Endothelial cell of umbilical vein (primary cell): ENCODE results near the gene TTLL9. TPM values are rescaled to one million over a fixed set of nuclear protein-coding genes. Genes with fewer than 3 reads are reported as not detected.

Source experiments
- BruUV-seq: library from RNA; stranded (reverse); fragments of 400-500 nt; replicated peaks from 2 replicates; lab custom pipeline; 2021; lab: Mats Ljungman, UMichigan
- CTCF ChIA-PET: fragments of 300-600, 350-600 bp; sonication (Branson Sonifier 250); formaldehyde crosslinking; loops from one replicate; lab custom pipeline; 2021; ENCODE audit warnings: antibody characterized with exemption, inconsistent platforms; lab: Charles Lee
- POLR2A ChIA-PET: fragments of 300-600, 350-600 bp; sonication (Branson Sonifier 250); formaldehyde crosslinking; loops from one replicate; lab custom pipeline; 2021; ENCODE audit warnings: antibody characterized with exemption, inconsistent platforms; lab: Charles Lee
- DNase-seq: peaks from one replicate; pipeline ENCODE4 v3.0.0-alpha.2; 2011; ENCODE audit warnings: low read depth, low spot score
- FAIRE-seq: peaks from 2 replicates; lab custom pipeline; 2011; peaks lifted over from hg19 to GRCh38; lab: Jason Lieb, UNC
- H2AFZ ChIP-seq: 2 replicates; pipeline ENCODE4 v1.6.0; 2012; ENCODE audit warnings: low read depth, low read length, control low read depth, inconsistent platforms
- H3K27ac ChIP-seq: 2 replicates; pipeline ENCODE4 v1.5.1; 2011; ENCODE audit warnings: low read depth, mild to moderate bottlenecking, control low read depth, low read length, moderate library complexity; ENCODE audit not compliant: insufficient read depth
- H3K27me3 ChIP-seq, 2 experiments: 2 replicates each; pipeline versions ENCODE4 v1.6.0 to v1.6.1; 2011; ENCODE audit warnings: low read length in 2 of 2, mixed read lengths in 1 of 2; ENCODE audit not compliant: control insufficient read depth in 2 of 2, insufficient read depth in 2 of 2
- H3K36me3 ChIP-seq, 2 experiments: 2 replicates in 1 of 2; 3 replicates in 1 of 2; pipeline ENCODE4 v1.5.1; 2011; ENCODE audit warnings: low read length in 2 of 2, mild to moderate bottlenecking in 1 of 2, moderate library complexity in 1 of 2; ENCODE audit not compliant: control insufficient read depth in 2 of 2, insufficient read depth in 2 of 2; ENCODE audit errors: extremely low read depth in 1 of 2
- H3K4me1 ChIP-seq: 3 replicates; pipeline ENCODE4 v1.5.1; 2011; ENCODE audit warnings: mild to moderate bottlenecking, low read length; ENCODE audit not compliant: control insufficient read depth, insufficient read depth; ENCODE audit errors: extremely low read depth
- H3K4me2 ChIP-seq: 2 replicates; pipeline ENCODE4 v1.6.1; 2011; ENCODE audit warnings: low read length, control low read depth, mixed read lengths; ENCODE audit not compliant: insufficient read depth
- H3K4me3 ChIP-seq, 3 experiments: fragments of 200-600 bp in 1 of 3; sonication (generic), shearing (Covaris generic) in 1 of 3; replicated peaks in 1 of 3; 2 replicates each; pipeline ENCODE4 v1.5.1; 2011 to 2016; ENCODE audit warnings: control low read depth in 3 of 3, low read length in 3 of 3, mild to moderate bottlenecking in 2 of 3, inconsistent platforms in 1 of 3, low read depth in 1 of 3, moderate library complexity in 1 of 3; ENCODE audit not compliant: insufficient read depth in 1 of 3
- H3K79me2 ChIP-seq: 2 replicates; pipeline ENCODE4 v1.6.0; 2012; ENCODE audit warnings: low read length, inconsistent platforms; ENCODE audit not compliant: control insufficient read depth, insufficient read depth
- H3K9ac ChIP-seq: replicated peaks from 2 replicates; pipeline ENCODE3; 2011; ENCODE audit warnings: low read length, control low read depth; ENCODE audit not compliant: insufficient read depth; ENCODE audit errors: extremely low read depth
- H3K9me1 ChIP-seq: replicated peaks from 3 replicates; pipeline ENCODE4 v1.6.0; 2011; ENCODE audit warnings: mild to moderate bottlenecking, low read length; ENCODE audit not compliant: control insufficient read depth, insufficient read depth; ENCODE audit errors: extremely low read depth
- H3K9me3 ChIP-seq: replicated peaks from 2 replicates; pipeline ENCODE4 v1.5.1; 2012; ENCODE audit warnings: low read length, inconsistent platforms; ENCODE audit not compliant: control insufficient read depth, insufficient read depth
- H4K20me1 ChIP-seq: replicated peaks from 2 replicates; pipeline ENCODE3; 2011; ENCODE audit warnings: mild to moderate bottlenecking, low read length; ENCODE audit not compliant: control insufficient read depth, insufficient read depth; ENCODE audit errors: extremely low read depth
- CTCF ChIP-seq, 2 donors: IDR thresholded peaks; 1 replicate in 1 of 2; 2 replicates in 1 of 2; pipeline ENCODE4 v1.5.1; 2011; ENCODE audit warnings: low read length in 2 of 2, mild to moderate bottlenecking in 2 of 2, moderate library complexity in 2 of 2, control low read depth in 1 of 2, inconsistent platforms in 1 of 2, low read depth in 1 of 2; ENCODE audit not compliant: insufficient read depth in 1 of 2; ENCODE audit errors: extremely low read depth in 1 of 2
- EZH2 ChIP-seq: IDR thresholded peaks from 2 replicates; pipeline ENCODE4 v1.6.1; 2012; ENCODE audit warnings: borderline replicate concordance, low read depth, mild to moderate bottlenecking, moderate library complexity, low read length, inconsistent platforms; ENCODE audit not compliant: severe bottlenecking
- FOS ChIP-seq: IDR thresholded peaks from 2 replicates; pipeline ENCODE4 v1.6.1; 2011; ENCODE audit warnings: mild to moderate bottlenecking, low read length, moderate library complexity, borderline replicate concordance; ENCODE audit not compliant: insufficient read depth
- GATA2 ChIP-seq: IDR thresholded peaks from 2 replicates; pipeline ENCODE4 v1.7.0; 2011; ENCODE audit warnings: low read depth, mild to moderate bottlenecking, moderate library complexity, mixed read lengths, low read length; ENCODE audit not compliant: insufficient read length, insufficient read depth
- JUN ChIP-seq: IDR thresholded peaks from 2 replicates; pipeline ENCODE4 v1.6.1; 2011; ENCODE audit warnings: borderline replicate concordance, low read depth; ENCODE audit not compliant: insufficient read length, insufficient read depth
- MAX ChIP-seq: IDR thresholded peaks from 2 replicates; pipeline ENCODE4 v1.6.1; 2011; ENCODE audit not compliant: insufficient read depth, insufficient read length
- MYC ChIP-seq: IDR thresholded peaks from one replicate; pipeline ENCODE4 v1.6.1; 2011; ENCODE audit warnings: mild to moderate bottlenecking, low read depth, low read length
- POLR2A ChIP-seq: IDR thresholded peaks from 2 replicates; pipeline ENCODE4 v1.6.1; 2012; ENCODE audit warnings: low read depth, mild to moderate bottlenecking, control low read depth, low read length
- POLR2AphosphoS5 ChIP-seq: IDR thresholded peaks from 2 replicates; pipeline ENCODE4 v1.6.1; 2012; ENCODE audit warnings: low read depth, mild to moderate bottlenecking, control low read depth, low read length, moderate library complexity; ENCODE audit not compliant: insufficient read depth
- dilution Hi-C: fragments of 300-500 bp; cut with MboI; formaldehyde crosslinking; loops from one replicate; pipeline ENCODE4 v1.15.0; 2019; ENCODE audit warnings: low sequenced_read_pairs; ENCODE audit not compliant: extremely low pct_ligation_motif_present
- intact Hi-C: fragments of 100-400 bp; cut with micrococcal nuclease; formaldehyde crosslinking; loops from one replicate; pipeline ENCODE4 v1.10.0; 2022
- polyA plus RNA-seq, 4 experiments: library from polyadenylated mRNA; depleted of rRNA in 3 of 4; stranded (reverse) in 3 of 4; unstranded in 1 of 4; fragments of >200 nt; gene quantifications; 2 replicates each; pipeline versions ENCODE4 v1.2.1 to v1.2.3, GENCODE V29; 2011 to 2012; ENCODE audit warnings: missing spikeins in 1 of 4
- total RNA-seq: library from RNA; stranded (reverse); gene quantifications from 2 replicates; pipeline ENCODE4 v1.2.3, GENCODE V29; 2021

Gene TTLL9
- total and polyA plus RNA-seq, 2 donors (not counting 3 experiments of a cell fraction or from before 2014, with no cell fraction given), result 0.03 TPM; not detected in 1

GRCh38 chr20:31833931-31834521, 36.4 kb upstream of the TTLL9 start:
- no peak overlapping the region for H3K4me3 ChIP-seq
- no peak overlapping the region for H3K27ac ChIP-seq
- ChIA-PET CTCF (interaction anchor here (0.8 to 25.3 kb wide), 6 partner anchors 11 to 200 kb away, joined by 3 to 619 read pairs (median 6); partner anchors contain the start of genes FOXS1 and PDRG1), POLR2A (no interaction called here)
- no peak for FAIRE-seq
- dilution Hi-C loops (no loop called here), intact Hi-C loops (loop anchor here (1.0 kb wide), 1 partner anchor 11 kb away; no protein-coding TSS in a partner anchor)
- no peaks in the 10 kb centered on the region for H3K9me3 ChIP-seq
- no peaks in the 10 kb centered on the region for H3K27me3 ChIP-seq
- TF ChIP-seq FOS, result no peak
- TF ChIP-seq JUN, result no peak
- no peak for TF ChIP-seq POLR2AphosphoS5
- no peak for TF ChIP-seq MAX
- no peak for TF ChIP-seq POLR2A
- no peak for TF ChIP-seq CTCF (IDR thresholded peaks at IDR 0.05; ENCODE audit: extremely low read depth in 1 of 2, insufficient read depth in 1 of 2, low read depth in 1 of 2, low read length in 2 of 2)
- no peak for TF ChIP-seq GATA2
- no peak for TF ChIP-seq EZH2
- TF ChIP-seq MYC, result no peak
- no peaks in the 10 kb centered on the region for H4K20me1 ChIP-seq
- no peak for DNase-seq
- no TSS peak for BruUV-seq
- no peaks in the 10 kb centered on the region for H3K79me2 ChIP-seq
- no peak overlapping the region for H3K4me2 ChIP-seq
- H3K9ac ChIP-seq, result no peak overlapping the region
- no peaks in the 10 kb centered on the region for H3K9me1 ChIP-seq
- no peak overlapping the region for H2AFZ ChIP-seq
- peaks cover 42% of the 10 kb centered on the region for H3K4me1 ChIP-seq
- no peaks in the 10 kb centered on the region for H3K36me3 ChIP-seq
